Measurements from ENCODE around the gene RING1. TPM values are rescaled to one million over a fixed set of nuclear protein-coding genes. Genes with fewer than 3 reads are reported as not detected.
A peak's percentile ranks its signal among the peaks of the same experiment; 100 is the strongest.

RING1 gene
- total RNA-seq, 4 donors from 2014 or later, result 1.8 to 66.9 (median 30.1) TPM

DNA sequence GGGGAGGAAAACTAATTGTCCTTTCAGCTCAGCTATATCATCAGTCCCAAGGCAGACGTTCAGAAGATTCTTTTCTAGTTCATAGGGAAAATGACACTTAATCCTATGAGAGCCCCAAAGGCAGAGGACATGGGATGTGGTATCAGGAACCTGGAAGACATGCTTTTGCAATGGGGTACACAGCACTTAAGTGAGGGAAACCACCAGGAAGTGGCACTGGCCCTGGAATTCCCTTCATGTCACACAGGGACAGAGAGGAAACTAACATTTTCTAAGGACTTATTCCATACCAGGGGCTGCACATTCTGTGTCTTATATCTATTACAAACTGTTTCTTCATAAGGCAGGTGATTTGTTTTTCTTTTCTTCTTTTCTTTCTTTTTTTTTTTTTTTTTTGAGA, 35.2 kb downstream of the RING1 start:
- Histone ChIP-seq H3K36me3 (no peaks in the 10 kb centered on the region), H3K27ac (no peak overlapping the region), H3K4me3 (no peak overlapping the region), H3K27me3 (no peaks in the 10 kb centered on the region), H3K4me1 (no peaks in the 10 kb centered on the region), H3K9me3 (no peaks in the 10 kb centered on the region)
- intact Hi-C loops (cut with DNase I; ENCODE audit: low total_unique reads), result no loop called here
- TF ChIP-seq POLR2A (IDR thresholded peaks at IDR 0.05), result no peak
- TF ChIP-seq, protein P1, sequence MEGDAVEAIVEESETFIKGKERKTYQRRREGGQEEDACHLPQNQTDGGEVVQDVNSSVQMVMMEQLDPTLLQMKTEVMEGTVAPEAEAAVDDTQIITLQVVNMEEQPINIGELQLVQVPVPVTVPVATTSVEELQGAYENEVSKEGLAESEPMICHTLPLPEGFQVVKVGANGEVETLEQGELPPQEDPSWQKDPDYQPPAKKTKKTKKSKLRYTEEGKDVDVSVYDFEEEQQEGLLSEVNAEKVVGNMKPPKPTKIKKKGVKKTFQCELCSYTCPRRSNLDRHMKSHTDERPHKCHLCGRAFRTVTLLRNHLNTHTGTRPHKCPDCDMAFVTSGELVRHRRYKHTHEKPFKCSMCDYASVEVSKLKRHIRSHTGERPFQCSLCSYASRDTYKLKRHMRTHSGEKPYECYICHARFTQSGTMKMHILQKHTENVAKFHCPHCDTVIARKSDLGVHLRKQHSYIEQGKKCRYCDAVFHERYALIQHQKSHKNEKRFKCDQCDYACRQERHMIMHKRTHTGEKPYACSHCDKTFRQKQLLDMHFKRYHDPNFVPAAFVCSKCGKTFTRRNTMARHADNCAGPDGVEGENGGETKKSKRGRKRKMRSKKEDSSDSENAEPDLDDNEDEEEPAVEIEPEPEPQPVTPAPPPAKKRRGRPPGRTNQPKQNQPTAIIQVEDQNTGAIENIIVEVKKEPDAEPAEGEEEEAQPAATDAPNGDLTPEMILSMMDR (IDR thresholded peaks at IDR 0.05), result no peak
- DNase-seq, result no peak

DNA sequence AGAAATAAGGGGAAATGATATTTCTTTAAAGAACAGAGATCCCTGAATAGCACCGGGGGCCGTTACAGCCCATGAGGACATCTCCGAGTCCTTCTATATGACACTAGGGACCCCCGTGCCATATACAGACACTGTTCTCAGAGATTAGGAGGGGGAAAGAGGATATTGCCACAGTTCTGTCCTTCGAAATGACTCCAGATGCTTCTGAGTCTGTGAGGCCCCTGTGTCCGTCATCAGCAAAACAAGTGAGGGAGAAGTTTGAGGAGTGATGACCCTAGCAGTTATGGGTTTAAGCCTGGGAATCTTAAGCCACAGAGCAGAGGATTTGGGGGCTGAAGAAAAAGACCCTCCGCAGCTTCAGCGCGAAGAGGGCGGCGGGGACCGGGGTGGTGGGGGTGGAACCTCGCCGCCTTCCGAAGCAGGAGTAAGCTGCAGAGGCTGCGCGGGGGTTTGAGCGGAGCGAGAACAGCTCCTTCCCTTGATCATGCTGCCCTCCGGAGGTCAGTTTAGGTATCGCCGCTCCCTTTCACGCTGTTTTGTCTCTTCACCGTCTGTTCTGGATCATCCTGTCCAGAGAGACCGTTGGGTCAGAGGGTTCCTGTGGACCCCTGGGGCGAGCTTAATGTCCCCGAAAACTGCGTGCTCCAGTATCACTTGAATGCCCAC, 39.8 kb downstream of the RING1 start:
- peak; percentile 88 to 90 for DNase-seq
- Histone ChIP-seq H3K27ac (peak overlapping the region; percentile 92 to 95), H3K9me3 (no peaks in the 10 kb centered on the region), H3K4me1 (no peaks in the 10 kb centered on the region), H3K36me3 (no peaks in the 10 kb centered on the region), H3K27me3 (no peaks in the 10 kb centered on the region), H3K4me3 (peak overlapping the region; percentile 49 to 66)
- intact Hi-C loops (cut with DNase I; ENCODE audit: low total_unique reads), result loop anchor here (5.0 kb wide), 1 partner anchor 86 kb away; no protein-coding TSS in a partner anchor
- TF ChIP-seq POLR2A (IDR thresholded peaks at IDR 0.05), result no peak
- TF ChIP-seq, protein P1 (IDR thresholded peaks at IDR 0.05), result peak; percentile 97 to 98 (median 98)

DNA sequence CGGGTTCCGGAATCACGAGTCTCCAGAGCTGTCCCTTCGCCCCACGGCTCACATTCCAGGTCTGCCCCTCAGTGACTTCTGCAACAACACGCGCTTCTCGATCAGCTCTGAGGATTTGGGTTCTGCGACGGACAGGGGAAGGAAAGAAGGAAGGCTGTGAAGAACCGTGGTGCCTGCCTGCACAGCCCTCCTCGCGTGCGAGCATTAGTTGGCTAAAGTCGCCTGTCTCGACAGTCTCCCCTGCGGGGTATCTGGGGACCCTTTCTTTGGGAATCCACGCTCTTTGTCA, 40.3 kb downstream of the RING1 start:
- intact Hi-C loops (cut with DNase I; ENCODE audit: low total_unique reads), result loop anchor here (5.0 kb wide), 1 partner anchor 86 kb away; no protein-coding TSS in a partner anchor
- Histone ChIP-seq H3K27ac (peak overlapping the region; percentile 92 to 95), H3K9me3 (no peaks in the 10 kb centered on the region), H3K4me3 (peak overlapping the region; percentile 49 to 66), H3K27me3 (no peaks in the 10 kb centered on the region), H3K4me1 (no peaks in the 10 kb centered on the region), H3K36me3 (no peaks in the 10 kb centered on the region)
- TF ChIP-seq, protein P1 (IDR thresholded peaks at IDR 0.05), result no peak
- TF ChIP-seq POLR2A (IDR thresholded peaks at IDR 0.05), result no peak
- no peak for DNase-seq

DNA sequence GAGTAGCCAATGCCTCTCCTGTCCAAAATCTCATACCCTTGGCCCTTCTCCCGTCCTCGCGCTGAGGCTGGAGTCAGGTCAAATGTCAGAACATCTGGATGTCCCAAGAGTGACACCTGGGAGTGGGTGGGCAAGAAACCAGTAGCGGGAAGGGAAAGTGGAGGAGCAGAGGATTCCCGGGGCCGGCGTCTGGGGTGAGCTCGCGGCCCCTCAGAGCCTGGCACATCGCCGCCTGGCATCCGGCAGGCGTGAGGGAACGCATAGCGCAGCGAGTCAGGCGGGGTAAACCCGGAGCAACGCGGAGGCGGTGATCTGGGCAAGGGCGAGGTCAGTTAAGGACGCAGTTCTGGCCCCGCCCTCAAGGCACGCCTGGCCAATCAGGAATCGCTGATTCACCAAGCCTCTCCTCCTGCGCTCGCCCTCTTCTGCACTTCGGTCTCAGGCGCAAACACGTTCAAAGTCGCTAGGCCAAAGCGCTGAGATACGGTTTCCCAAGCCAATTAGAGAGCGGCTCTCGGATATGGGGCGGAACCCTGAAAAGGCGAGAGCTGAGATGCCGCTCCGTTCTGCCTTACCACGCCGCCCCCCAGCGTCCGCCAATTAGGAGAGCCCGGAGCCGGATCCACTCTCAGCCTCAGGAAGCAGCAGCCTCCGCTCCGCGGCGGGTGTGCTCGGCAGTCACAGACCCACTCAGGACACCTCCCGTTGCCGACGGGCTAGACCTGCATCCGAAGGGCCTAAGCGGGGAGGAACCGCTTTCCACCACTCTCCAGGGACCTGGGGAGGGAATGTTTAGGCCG, 40.8 kb downstream of the RING1 start:
- no peaks in the 10 kb centered on the region for H3K4me1 ChIP-seq
- intact Hi-C loops (cut with DNase I; ENCODE audit: low total_unique reads), result loop anchor here (5.0 kb wide), 1 partner anchor 87 kb away; no protein-coding TSS in a partner anchor
- H3K27ac ChIP-seq, result peak overlapping the region; percentile 92 to 95
- peak; percentile 68 to 72 for TF ChIP-seq POLR2A (IDR thresholded peaks at IDR 0.05)
- TF ChIP-seq, protein P1 (IDR thresholded peaks at IDR 0.05), result peak in 3 of 4 experiments; percentile 21 to 31 (median 22)
- DNase-seq, result peak; percentile 96 to 97
- no peaks in the 10 kb centered on the region for H3K9me3 ChIP-seq
- H3K4me3 ChIP-seq, result peak overlapping the region; percentile 49 to 66
- no peaks in the 10 kb centered on the region for H3K27me3 ChIP-seq
- H3K36me3 ChIP-seq, result no peaks in the 10 kb centered on the region

Data from uterus (tissue), 4 donors.